HG03095 (cell line): Measurements from ENCODE around the gene INPP5A.

Source experiments
- ATAC-seq: cut with Tn5 transposase; IDR thresholded peaks from one replicate; pipeline ENCODE4 v1.9.1; 2021; ENCODE audit warnings: moderate library complexity; ENCODE audit not compliant: unreplicated experiment

The INPP5A gene

DNA sequence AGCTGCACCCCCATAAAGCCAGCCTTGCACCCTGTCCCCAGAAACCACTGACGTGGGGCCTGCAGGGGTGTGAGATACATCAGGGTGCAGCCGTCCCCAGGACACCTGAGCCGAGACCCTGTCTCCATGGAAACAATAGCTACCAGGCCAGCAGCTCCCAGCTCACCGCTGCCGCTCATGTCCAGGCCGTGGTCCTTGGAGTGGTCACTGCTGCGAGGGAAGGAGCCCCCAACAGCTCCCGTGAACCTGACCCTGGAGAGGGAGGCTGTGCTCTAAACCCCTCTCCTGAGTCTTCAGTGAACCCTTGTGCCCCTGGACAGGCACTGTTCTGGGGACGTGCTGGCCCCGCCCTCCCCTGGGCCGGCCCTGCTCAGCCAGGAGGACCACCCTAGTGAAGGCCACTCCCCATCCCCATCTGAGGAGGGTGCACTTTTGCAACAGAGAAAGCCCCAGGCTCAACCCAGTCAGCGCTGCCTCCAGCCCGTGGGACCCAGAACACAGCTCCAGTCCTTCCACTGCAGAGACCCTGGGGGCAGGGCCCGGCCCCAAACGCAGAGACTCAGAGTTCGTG is 19.6 kb upstream of the INPP5A start:
- ATAC-seq = no peak

DNA sequence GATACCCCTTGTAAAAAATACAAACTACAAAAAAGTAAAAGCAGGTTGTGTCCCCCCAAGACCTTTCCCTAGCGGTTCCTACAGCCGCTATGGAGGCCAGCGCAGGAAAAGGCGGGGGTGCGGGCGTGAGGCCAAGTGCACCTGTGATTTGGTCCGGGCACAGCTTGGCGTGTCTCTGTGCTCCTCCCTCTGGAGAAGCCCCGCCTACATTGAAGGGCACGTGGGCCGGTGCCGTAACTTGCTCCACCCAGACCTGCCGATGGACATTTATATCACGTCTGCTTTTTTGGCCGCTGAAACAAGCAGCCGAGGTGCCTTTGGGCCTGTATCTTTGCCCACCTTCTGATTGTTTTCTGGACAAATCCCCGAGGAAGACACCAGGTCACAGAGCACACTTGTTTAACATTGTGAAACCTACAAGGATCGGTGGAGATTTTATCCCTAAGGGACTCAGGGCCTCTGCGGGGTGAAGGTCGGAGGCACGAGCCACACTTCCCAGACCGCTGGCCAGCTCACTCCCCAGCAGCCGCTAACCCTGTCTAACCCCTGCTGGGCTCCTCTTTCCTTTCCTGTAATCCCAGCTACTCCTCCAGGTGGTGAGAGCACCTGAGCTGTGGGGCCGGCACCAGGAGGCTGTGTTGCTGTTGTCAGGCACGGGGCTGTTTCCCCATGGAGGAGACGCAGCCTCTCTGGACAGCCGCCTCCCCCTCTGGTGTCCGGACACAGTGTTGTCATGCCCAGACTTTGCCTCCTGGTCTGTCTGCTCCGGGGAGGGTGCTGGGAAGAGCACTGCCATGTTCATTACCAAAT is 18.8 kb upstream of the INPP5A start:
- ATAC-seq = no peak

DNA sequence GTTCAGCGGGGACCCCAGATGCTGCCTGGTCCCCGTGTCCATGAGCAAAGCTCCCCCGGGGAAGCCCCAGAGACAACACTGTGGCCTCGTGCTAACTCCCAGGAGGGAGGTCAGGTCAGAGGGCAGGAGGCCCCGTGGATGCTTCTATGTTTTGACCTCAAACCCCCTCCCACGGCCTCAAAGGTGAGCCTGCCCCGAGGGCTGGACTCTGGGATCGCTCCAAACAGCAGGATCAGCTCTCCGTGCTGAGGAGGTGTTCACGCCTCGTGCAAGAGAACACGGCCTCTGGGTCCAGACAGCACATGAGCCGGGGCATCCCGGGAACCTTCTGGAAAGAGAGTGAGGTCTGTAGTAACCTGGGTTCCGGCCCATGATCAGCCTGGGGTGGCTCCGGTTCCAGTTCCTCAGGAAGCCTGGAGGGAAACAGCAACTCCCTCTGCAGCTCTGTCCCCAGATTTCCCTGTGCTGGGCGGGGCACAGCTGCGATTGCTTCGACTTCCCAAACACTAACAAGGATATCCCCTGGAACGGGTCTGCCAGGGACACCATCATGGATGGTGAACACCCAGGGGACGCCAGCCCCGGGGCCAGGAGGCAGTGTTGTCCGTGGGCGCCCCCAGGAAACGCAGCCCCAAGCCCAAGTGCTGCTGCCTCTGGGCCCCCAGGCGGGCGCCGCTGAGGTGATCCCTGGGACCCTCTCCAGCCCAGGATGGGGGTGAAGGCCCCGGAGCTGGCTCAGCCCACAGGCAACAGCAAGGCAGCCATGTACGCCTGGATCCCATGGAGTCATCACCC is 18.0 kb upstream of the INPP5A start:
- ATAC-seq = no peak

DNA sequence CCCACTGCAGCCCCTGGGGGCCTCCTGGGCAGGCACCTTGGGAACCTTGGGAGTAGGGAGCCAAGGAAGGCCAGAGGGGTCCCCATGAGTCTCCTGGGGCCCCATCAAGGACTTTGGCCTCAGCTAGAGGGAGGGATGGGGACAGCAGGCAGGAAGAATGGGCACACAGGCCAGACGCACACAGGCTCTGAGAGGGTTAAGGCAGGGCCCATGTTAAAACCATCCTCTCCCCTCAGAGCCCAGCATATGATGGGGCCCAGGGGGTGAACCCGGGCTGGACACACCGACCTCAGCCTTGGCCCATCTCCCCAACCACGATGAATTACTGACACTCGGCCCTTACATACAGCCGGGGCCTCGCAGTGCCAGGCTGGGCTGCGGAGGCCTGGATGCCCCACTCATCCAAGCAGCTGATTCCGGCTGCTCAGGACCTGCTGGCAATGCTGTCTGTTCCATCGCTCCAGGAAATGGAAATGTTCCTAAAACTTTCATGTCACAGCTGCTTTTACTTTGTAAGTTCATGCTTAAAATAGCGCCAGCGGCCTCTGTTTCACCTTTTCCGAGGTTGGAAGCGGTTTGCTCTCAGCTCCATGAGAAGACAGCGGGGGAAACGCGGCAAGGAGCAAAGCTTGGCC is 17.3 kb upstream of the INPP5A start:
- no peak for ATAC-seq

DNA sequence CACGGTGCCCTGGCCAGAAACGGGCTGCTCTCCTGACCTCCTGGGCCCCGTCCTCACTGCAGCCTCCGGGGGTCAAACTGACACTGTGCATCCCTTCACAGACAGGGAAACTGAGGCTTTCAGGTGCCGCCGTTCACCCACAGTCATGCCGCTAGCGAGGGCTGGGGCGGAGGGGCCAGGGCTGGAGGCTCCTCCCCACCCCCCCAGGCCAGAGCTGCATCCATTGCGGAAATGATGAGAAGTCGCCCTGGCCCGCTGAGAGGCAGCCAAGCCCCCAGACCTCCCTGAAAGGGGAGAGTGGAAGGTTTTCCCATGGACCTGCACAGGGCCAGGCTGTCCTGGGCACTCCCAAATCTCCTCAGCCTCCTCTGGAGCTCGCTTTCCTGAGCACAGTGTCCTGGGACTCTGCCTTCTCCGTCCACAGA is 16.5 kb upstream of the INPP5A start:
- no peak for ATAC-seq

DNA sequence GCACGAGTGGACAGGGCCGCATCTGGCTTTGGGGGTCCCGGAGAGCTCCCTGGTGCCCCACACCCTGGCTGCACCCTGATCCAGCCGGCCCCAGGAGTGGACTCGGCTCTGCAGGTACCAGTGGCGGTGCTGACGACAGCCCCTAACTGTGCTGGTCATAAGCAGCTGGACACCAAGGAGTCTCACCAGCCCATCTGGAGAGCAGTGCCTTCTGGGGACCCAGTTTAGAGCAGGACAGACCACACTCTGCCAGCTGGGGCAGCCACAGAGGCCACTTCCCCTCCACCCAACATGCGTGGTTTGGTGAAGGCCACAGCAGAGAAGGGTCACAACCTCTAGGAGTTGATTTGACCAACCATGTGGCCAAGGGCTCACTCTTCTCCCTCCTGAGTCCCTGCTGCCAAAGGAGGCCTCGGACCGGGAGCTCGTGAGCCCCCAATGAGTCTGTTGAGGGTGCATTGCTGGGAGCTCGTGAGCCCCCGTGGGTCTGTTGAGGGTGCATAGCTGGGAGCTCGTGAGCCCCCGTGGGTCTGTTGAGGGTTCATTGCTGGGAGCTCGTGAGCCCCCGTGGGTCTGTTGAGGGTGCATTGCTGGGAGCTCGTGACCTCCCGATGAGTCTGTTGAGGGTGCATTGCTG is 16.0 kb upstream of the INPP5A start:
- no peak for ATAC-seq

DNA sequence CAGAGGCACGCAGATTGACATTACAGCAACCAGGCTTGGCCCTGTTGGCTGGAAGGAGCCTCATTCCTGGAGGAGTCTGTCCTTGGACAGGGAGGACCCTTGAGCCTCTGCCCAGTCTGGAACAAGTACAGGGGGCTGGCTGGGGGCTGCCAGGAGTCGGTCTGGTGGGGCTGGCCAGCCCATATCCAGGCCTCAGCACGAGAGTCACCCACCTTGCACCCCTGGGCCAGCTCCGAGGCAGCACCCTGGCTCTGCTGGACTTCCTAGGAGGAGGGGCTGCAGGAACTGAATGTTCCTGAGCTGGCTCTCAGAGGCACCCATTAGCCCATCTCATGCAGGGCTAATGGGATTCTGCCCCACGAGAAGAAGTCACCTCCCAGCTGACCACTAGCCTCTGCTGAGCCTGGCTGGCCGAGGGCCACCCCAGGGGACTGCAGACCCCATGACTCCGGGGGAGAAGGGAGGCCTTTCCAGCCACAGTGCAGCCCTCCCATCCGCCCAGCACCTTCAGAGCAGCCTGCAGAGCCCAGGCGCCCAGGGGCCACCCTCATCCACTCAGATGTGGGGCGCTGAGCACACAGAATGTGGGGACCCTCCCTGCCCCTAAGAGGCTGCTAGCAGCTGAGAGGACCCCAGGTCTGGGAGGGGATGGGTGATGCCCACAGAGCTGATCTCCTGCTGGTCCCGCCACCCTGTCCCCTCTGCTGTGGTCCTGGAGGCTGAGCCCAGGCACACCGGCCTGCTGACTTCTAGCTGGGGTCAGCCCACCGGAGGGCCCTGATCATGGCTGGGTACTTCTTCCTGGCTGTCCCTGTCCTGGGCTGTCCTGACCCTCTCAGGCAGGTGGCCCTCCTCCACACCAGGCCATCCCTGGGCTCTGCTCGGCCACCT is 14.8 kb upstream of the INPP5A start:
- no peak for ATAC-seq

DNA sequence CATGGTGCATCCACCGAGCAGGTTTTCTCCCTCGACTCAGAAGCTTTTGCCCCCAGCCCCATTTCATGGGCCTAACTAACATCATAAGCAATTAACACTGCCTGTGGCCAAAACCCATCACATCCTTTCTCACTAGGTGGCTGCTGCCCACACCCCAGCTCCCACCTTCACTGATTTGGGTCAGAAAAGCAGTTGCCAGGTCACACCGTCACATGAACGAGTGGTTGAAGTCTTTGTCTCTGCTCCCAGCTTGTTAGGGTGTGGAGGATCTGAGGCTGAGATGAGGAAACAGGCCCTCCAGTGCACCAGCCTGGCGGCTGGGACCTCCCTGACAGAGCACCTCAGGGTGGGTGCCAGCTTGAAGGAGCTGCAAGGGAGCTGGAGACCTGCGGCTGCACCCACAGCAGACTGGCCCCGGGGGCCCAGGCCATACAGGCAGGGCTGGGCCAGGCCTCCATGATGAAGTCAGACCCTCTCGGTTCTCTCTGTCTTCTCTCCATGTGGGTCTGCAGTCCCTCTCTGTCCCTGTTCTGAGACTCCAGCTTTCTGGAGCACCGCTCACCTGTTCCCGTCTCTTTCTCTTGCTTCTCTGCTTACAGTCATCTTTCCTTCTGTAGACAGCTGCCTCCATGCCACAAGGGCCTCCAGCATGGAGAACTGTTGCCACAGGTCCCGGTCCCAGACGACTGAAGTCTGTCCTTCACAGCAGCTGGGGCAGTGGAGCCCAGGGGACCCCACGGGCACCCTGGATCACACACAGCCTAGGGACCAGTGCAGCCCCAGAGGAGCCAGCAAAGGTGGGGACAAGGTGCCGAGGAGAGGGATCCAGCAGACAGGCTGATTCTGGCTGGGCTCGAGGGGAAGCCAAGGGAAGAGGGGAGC is 13.8 kb upstream of the INPP5A start:
- ATAC-seq = no peak

DNA sequence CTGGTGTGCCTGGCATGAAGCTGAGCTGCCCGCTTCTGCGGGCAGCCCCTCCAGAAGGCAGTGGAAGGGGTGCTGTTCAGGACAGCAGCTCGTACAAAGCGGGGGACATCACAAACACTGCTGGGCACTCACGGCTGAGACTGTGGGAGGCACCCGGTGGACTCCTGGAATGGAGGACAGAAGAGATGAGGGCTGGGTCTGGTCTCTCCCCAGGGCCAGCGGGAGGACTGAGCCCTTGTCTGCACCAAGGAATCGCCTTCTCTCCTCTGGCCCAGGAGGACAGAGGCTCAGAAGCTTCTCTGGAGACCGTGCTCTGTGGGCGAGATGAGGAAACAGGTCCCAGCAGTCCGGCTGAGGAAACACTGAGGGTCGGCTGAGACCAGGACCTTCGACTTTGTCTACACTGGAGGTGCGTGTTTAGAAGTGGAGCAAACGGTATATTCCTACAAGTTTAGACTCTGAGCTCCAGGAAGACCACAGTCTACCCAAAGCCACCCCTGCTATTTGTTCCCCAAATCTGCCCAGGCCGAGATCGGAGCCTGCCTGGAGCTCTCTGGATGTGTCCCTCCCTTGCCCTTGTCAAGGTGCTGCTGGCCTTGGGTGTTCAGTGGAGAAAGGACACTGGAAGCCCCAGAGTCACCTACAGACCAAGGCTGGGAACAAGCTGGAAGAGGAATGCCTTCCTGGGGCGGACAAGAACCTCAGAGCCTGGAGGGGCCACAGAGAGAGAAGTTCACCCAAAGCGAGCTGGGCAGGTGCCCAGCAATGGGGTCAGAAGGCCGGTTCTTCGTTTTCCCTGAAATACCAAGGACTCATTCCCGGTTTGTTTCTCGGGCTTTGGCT is 12.9 kb upstream of the INPP5A start:
- no peak for ATAC-seq

DNA sequence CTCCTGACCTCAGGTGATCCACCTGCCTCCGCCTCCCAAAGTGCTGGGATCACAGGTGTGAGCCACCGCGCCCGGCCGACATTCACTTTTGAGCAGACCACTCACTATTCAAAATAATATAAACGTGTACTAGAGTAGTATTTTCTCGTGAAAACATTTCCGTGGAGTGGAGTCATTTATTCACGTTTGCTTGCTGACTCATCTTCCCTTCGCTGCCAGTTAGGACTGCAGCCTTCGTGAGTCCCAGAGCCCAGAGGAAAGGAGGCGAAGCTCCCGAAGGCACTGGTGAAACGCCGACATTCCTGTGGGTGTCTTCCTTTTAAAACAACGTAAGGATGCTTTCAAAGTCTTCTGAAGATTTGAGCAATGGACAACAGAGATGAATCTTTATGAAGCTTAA is 10.9 kb upstream of the INPP5A start:
- ATAC-seq = no peak

DNA sequence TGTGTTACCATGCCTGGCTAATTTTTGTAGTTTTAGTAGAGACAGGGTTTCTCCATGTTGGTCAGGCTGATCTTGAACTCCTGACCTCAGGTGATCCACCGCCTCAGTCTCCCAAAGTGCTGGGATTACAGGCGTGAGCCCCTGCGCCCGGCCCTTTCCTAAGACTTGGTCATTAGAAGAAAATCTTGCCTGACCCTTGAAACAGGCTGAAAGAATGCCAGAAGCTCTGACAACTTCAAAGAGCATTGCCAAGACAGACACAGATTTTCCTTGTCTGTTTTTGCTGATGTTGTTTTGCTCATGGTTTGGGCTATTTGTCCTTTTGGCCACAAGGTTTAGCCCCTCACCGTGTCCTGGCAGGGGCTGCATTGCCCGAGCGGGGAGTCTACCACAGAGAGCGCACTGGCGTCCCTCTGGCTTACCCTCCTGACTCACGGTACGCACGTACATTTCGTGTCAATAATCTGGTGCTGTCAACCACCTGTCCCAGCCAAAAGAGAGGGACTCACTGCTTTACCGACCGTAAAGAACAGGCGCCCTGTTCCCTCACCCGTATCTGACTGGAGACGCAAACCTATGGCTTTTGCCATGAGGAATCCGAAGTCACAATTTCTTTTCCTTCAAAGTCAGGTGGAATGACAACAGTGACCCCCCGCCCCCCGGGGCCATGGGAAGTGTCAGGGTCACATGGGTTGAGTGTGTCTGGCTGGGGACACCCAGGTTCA is 10.1 kb upstream of the INPP5A start:
- no peak for ATAC-seq

DNA sequence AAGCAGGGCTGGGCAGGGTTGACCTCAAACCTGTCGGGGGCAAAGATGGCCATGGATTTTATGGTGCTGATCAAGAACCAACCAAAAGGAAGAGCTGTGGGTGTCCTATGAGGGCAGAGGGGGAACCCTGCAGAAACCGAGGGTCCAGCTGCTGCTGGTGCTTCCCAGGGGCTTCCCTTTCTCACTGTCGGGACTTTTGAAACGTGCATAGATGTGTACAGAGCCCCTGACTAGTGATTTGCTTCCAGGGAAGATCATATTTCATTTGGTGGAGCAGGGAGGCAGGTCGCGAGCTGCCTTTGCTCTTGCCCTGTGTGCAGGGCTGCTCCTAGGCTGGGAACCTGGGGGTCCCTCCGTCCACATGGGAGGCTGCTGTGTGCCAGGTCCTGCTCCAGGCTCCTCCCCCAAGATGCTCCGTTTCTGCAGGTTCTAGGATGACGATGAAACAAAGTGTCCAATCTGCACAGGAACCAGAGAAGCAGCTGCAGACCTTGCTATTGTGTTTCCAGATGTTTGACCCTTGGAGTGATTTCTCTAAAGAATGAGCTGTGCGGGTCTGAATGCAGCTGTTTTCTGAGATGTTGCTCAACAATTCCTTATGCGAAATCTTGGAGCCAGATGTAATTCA is 9.4 kb upstream of the INPP5A start:
- no peak for ATAC-seq

DNA sequence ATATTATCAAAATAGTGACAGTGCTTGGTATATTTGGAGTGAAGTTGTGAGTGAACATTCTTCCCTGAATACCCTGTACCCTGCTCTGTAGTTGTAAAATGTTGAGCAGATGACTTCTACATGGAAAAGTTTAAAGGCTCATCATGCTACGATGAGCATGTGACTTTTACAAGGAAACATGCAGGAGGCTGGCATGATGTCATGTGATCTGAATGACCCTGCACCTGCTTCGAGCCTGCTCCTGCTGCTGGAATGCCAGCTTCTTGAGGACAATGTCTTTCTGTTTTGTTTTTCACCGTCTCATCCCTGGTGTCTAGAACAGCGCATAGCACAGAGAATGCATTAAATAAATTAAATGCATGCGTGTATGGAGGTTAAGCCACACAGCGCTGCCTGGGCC is 5.4 kb upstream of the INPP5A start:
- no peak for ATAC-seq

DNA sequence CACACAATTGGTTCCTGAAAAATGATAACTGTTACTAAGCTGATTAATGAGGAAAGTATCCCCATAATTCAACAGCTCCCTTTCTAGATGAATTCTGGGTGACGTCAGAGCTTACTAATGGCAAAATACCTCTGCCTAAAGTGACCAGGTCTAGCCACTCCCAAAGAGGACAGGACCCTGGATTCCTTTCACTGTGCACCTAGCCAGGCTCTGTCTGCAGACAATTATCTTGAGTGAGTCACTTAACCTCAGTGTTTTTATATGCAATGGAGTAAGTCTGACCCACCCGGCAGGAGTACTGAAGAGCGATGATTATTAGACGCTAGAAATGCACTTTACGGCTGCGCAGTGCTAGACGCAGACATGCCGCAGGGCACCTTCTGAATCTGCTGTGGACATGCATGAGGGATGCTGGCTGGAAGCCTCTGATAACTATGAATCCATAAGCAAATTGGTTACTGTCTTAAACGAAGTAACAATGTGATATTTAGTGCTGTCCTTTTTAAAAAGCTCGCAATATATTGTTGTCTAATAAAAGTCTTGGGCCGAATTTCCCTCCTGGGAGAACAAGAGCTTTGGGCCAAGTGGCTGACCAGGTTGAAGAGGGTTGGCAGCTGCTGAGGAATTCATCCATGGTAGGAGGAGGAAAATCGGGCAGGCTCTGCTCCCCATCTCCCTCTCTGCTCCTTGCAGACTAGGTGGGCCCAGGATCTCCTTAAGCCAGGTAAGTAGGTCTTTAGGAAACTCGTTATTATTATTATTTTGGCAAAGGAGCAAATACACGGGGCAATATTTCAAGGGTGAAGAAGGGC is 4.6 kb upstream of the INPP5A start:
- no peak for ATAC-seq

DNA sequence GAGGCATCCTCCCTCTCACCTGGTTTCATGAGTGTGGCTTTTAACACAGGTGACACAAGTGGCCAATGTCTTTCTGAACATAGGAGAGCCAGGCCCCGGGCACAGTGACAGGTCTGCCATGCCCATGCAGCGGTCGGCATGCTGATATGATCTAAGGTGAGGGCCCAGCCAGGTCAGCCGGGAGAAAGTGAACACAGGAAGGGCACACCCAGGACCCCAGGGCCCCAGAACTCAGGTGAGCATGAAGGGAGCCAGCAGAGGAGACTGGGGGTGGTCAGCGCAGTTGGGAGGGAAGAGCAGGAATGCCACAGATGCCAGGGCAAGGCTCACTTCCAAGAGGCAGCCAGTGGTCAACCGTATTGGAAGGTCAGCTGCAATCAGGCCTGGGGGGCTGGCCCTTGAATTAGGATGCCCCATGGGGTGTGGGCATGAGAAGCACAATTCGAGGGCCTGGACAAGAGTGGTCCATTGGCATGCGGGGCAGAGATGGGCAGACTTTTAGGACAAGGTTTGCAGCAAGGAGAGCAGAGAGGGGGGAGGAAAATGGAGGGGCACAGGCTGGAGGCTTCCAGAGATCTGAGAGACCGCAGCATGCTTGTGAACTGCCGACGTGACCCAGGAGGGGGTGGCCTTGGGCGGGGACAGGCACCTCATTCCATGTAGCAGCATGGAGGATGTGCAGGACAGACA is 3.9 kb upstream of the INPP5A start:
- no peak for ATAC-seq
